ENCODE measurements around the gene DDRGK1. TPM values are rescaled to one million over a fixed set of nuclear protein-coding genes. Genes with fewer than 3 reads are reported as not detected.

DDRGK1 gene
- polyA plus RNA-seq, 2 of the 4 experiments (the other 2 are of a cell fraction): 87.4 to 120 TPM

- FAIRE-seq: no peak
- H3K4me2 ChIP-seq: no peak overlapping the region
- POLR2A ChIA-PET: no interaction called here
- H3K27ac ChIP-seq: no peak overlapping the region
- CTCF ChIA-PET: interaction anchor here (1.0 to 1.9 kb wide), 5 partner anchors 8 to 27 kb away, joined by 3 to 6 read pairs (median 3); no protein-coding TSS in a partner anchor
- no peak for DNase-seq (ENCODE audit: low read depth in 1 of 2, low spot score in 1 of 2)
- H3K4me3 ChIP-seq: no peak overlapping the region
- H3K4me1 ChIP-seq: no peaks in the 10 kb centered on the region
- no peak for ATAC-seq
- TF ChIP-seq CHD2 (IDR thresholded peaks at IDR 0.05; ENCODE audit: low read length, partially characterized antibody) (no peak), EP300 (IDR thresholded peaks at IDR 0.05) (no peak), SREBF2 (IDR thresholded peaks at IDR 0.05) (no peak), USF2 (IDR thresholded peaks at IDR 0.05) (no peak), SMC3 (IDR thresholded peaks at IDR 0.05) (no peak), CEBPB (IDR thresholded peaks at IDR 0.05) (no peak), RARB (CRISPR knock-in tag; IDR thresholded peaks at IDR 0.05) (no peak), MYC (IDR thresholded peaks at IDR 0.05; ENCODE audit: borderline replicate concordance, low read length) (no peak), MAZ (IDR thresholded peaks at IDR 0.05; ENCODE audit: borderline replicate concordance, low read depth, low read length) (no peak), FOSB (CRISPR knock-in tag; IDR thresholded peaks at IDR 0.05) (no peak)
- WGBS (ENCODE audit: missing lambda C conversion rate): 93% methylated on average over 18 of the region's 18 CpGs
- no peaks in the 10 kb centered on the region for H3K9me3 ChIP-seq
These were observed 12.1 kb downstream of the DDRGK1 start for GRCh38 chr20:3192226-3193015.

DNA sequence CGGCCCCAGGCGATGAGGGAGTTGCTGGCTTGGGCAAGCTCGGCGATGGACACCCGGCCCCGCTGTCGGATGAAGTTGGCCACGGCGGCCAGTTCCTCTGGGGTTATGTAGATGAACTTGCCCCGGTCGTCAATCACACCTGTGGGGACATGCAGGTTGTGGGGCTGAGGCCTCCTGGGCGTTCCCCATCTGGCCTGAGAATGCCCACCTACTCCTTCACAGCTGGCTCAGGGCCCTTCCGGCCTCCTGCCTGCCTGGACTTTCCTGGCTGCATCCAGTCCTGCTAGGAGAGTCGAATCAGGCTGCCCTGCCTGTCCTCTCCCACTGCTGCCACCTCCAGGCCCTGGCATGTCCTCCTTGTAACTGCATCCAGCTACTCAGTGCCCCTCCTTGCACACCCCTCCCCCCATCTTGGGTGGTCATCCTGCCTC lies 13.8 kb downstream of the DDRGK1 start:
- 94% methylated on average over 14 of the region's 14 CpGs for WGBS (ENCODE audit: missing lambda C conversion rate)
- peak in 1 of 2 experiments; percentile 39 for DNase-seq (ENCODE audit: low read depth in 1 of 2, low spot score in 1 of 2)
- no peaks in the 10 kb centered on the region for H3K4me1 ChIP-seq
- H3K4me2 ChIP-seq: no peak overlapping the region
- peak; percentile 52 to 59; a peak in 3 of 6 replicates for ATAC-seq
- CTCF ChIA-PET: no interaction called here
- no peak overlapping the region for H3K4me3 ChIP-seq
- no peak for FAIRE-seq
- H3K27ac ChIP-seq: no peak overlapping the region
- no peaks in the 10 kb centered on the region for H3K9me3 ChIP-seq
- POLR2A ChIA-PET: no interaction called here
- TF ChIP-seq BHLHE40 (IDR thresholded peaks at IDR 0.05; ENCODE audit: low read depth, low read length) (no peak), JUN (IDR thresholded peaks at IDR 0.05) (no peak), EHMT2 (IDR thresholded peaks at IDR 0.05; ENCODE audit: low read depth) (no peak), HMGXB4 (CRISPR knock-in tag; IDR thresholded peaks at IDR 0.05; ENCODE audit: borderline replicate concordance) (no peak), BCL3 (IDR thresholded peaks at IDR 0.05) (no peak)
- TF ChIP-seq, protein P1, sequence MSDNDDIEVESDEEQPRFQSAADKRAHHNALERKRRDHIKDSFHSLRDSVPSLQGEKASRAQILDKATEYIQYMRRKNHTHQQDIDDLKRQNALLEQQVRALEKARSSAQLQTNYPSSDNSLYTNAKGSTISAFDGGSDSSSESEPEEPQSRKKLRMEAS (IDR thresholded peaks at IDR 0.05): no peak

DNA sequence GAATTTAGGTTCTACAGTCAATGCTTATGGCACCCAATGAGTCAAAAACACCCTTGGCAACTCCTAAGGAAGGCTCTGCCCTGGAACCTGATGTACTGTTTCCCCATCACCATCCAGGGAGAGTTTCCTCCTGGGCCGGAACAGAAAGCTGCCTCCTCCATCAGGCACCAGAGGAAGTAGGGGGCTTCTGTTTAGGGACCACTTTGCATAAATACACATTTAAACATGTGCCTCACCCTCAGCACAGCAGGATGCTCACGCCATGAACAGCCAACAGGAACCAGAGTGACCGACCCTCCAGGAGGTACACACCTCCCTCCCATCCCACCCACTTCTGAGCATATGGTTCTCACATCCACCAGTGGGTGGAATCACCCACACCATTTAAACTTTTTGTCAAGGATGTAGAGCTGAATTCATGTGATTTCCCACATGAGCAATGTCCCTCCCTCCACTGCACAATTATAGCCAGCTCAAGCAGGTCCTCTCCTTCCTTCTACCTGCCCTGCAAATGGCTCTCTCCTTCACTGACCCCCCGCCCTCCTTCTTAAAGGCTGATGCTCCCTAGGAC lies 14.8 kb downstream of the DDRGK1 start:
- FAIRE-seq (no peak), DNase-seq (ENCODE audit: low read depth in 1 of 2, low spot score in 1 of 2) (no peak), ATAC-seq (no peak; a peak in 1 of 6 replicates)
- WGBS (ENCODE audit: missing lambda C conversion rate): 88% methylated on average over 4 of the region's 4 CpGs
- H3K27ac ChIP-seq: no peak overlapping the region
- no peaks in the 10 kb centered on the region for H3K9me3 ChIP-seq
- no peaks in the 10 kb centered on the region for H3K4me1 ChIP-seq
- H3K4me3 ChIP-seq: no peak overlapping the region
- ChIA-PET POLR2A (interaction anchor here (0.6 kb wide), 1 partner anchor 8 kb away, joined by 5 read pairs; no protein-coding TSS in a partner anchor), CTCF (interaction anchor here (0.6 kb wide), 2 partner anchors 138 to 1006 kb away, joined by 3 to 4 read pairs; no protein-coding TSS in a partner anchor)
- TF ChIP-seq EHMT2 (IDR thresholded peaks at IDR 0.05; ENCODE audit: low read depth) (no peak), KDM1A (IDR thresholded peaks at IDR 0.05; ENCODE audit: low read depth) (no peak), NR3C1 (IDR thresholded peaks at IDR 0.05) (no peak), ZSCAN20 (CRISPR knock-in tag; IDR thresholded peaks at IDR 0.05) (no peak), RFX5 (IDR thresholded peaks at IDR 0.05) (no peak), GATA3 (IDR thresholded peaks at IDR 0.05; ENCODE audit: borderline replicate concordance) (no peak), HEYL (CRISPR knock-in tag; IDR thresholded peaks at IDR 0.05) (no peak), TFCP2L1 (CRISPR knock-in tag; IDR thresholded peaks at IDR 0.05) (no peak)
- H3K4me2 ChIP-seq: no peak overlapping the region
